ENCODE measurements around the gene SEMA5A. TPM values are rescaled to one million over a fixed set of nuclear protein-coding genes. Genes with fewer than 3 reads are reported as not detected.

The SEMA5A gene
- total RNA-seq, 1 experiment from 2014 or later: 34.3 TPM

- BruUV-seq (replicated peaks): no TSS peak
- no peak for TF ChIP-seq CTCF (IDR thresholded peaks at IDR 0.05; ENCODE audit: insufficient read depth in 1 of 2, low read depth in 1 of 2, low read length in 1 of 2, severe bottlenecking in 1 of 2, unreplicated experiment in 1 of 2)
- ChIA-PET POLR2A (no interaction called here), CTCF (no interaction called here)
- H3K27me3 Mint-ChIP-seq (ENCODE audit: insufficient read depth, unreplicated experiment): no peaks in the 10 kb centered on the region
- intact Hi-C loops (cut with micrococcal nuclease; ENCODE audit: unreplicated experiment): loop anchor here (2.0 kb wide), 1 partner anchor 425 kb away; no protein-coding TSS in a partner anchor
- peaks cover 4% of the 10 kb centered on the region for H3K36me3 Mint-ChIP-seq (ENCODE audit: insufficient read depth, unreplicated experiment)
- H3K27me3 ChIP-seq (replicated peaks; ENCODE audit: control insufficient read depth, insufficient read depth, low read length): no peaks in the 10 kb centered on the region
- no peak overlapping the region for H3K4me3 Mint-ChIP-seq (ENCODE audit: unreplicated experiment)
- H3K9me3 ChIP-seq: no peaks in the 10 kb centered on the region
- DNase-seq: no peak
- no peaks in the 10 kb centered on the region for H3K4me1 ChIP-seq
- no peak overlapping the region for H3K27ac Mint-ChIP-seq (ENCODE audit: unreplicated experiment)
- no peaks in the 10 kb centered on the region for H3K9me3 Mint-ChIP-seq (ENCODE audit: unreplicated experiment)
- no peak overlapping the region for H3K4me3 ChIP-seq (ENCODE audit: low read depth, low read length)
- no peaks in the 10 kb centered on the region for H3K36me3 ChIP-seq (ENCODE audit: control insufficient read depth, insufficient read depth, low read length)
- H3K4me1 Mint-ChIP-seq (ENCODE audit: low read depth, unreplicated experiment): no peaks in the 10 kb centered on the region
Observed at GRCh38 chr5:9507974-9508373, 37.9 kb downstream of the SEMA5A start.

GRCh38 chr5:9505225-9505624, 40.6 kb downstream of the SEMA5A start:
- no peak overlapping the region for H3K4me3 Mint-ChIP-seq (ENCODE audit: unreplicated experiment)
- intact Hi-C loops (cut with micrococcal nuclease; ENCODE audit: unreplicated experiment): no loop called here
- Histone ChIP-seq H3K36me3 (ENCODE audit: control insufficient read depth, insufficient read depth, low read length) (no peaks in the 10 kb centered on the region), H3K27me3 (replicated peaks; ENCODE audit: control insufficient read depth, insufficient read depth, low read length) (no peaks in the 10 kb centered on the region), H3K9me3 (no peaks in the 10 kb centered on the region), H3K4me1 (no peaks in the 10 kb centered on the region), H3K4me3 (ENCODE audit: low read depth, low read length) (no peak overlapping the region)
- POLR2A ChIA-PET: no interaction called here
- DNase-seq: no peak
- no peaks in the 10 kb centered on the region for H3K4me1 Mint-ChIP-seq (ENCODE audit: low read depth, unreplicated experiment)
- no TSS peak for BruUV-seq (replicated peaks)
- CTCF ChIA-PET: no interaction called here
- no peaks in the 10 kb centered on the region for H3K27me3 Mint-ChIP-seq (ENCODE audit: insufficient read depth, unreplicated experiment)
- TF ChIP-seq CTCF (IDR thresholded peaks at IDR 0.05; ENCODE audit: insufficient read depth in 1 of 2, low read depth in 1 of 2, low read length in 1 of 2, severe bottlenecking in 1 of 2, unreplicated experiment in 1 of 2): no peak
- H3K27ac Mint-ChIP-seq (ENCODE audit: unreplicated experiment): no peak overlapping the region
- H3K36me3 Mint-ChIP-seq (ENCODE audit: insufficient read depth, unreplicated experiment): peaks cover 4% of the 10 kb centered on the region
- no peaks in the 10 kb centered on the region for H3K9me3 Mint-ChIP-seq (ENCODE audit: unreplicated experiment)

GRCh38 chr5:9502864-9503263, 43.0 kb downstream of the SEMA5A start:
- POLR2A ChIA-PET: no interaction called here
- CTCF ChIA-PET: no interaction called here
- Mint-ChIP-seq H3K36me3 (ENCODE audit: insufficient read depth, unreplicated experiment) (peaks cover 4% of the 10 kb centered on the region), H3K27me3 (ENCODE audit: insufficient read depth, unreplicated experiment) (no peaks in the 10 kb centered on the region), H3K27ac (ENCODE audit: unreplicated experiment) (no peak overlapping the region), H3K4me3 (ENCODE audit: unreplicated experiment) (no peak overlapping the region), H3K4me1 (ENCODE audit: low read depth, unreplicated experiment) (no peaks in the 10 kb centered on the region), H3K9me3 (ENCODE audit: unreplicated experiment) (no peaks in the 10 kb centered on the region)
- no peak for DNase-seq
- Histone ChIP-seq H3K27me3 (replicated peaks; ENCODE audit: control insufficient read depth, insufficient read depth, low read length) (no peaks in the 10 kb centered on the region), H3K4me1 (no peaks in the 10 kb centered on the region), H3K36me3 (ENCODE audit: control insufficient read depth, insufficient read depth, low read length) (no peaks in the 10 kb centered on the region), H3K4me3 (ENCODE audit: low read depth, low read length) (no peak overlapping the region), H3K9me3 (no peaks in the 10 kb centered on the region)
- intact Hi-C loops (cut with micrococcal nuclease; ENCODE audit: unreplicated experiment): no loop called here
- no TSS peak for BruUV-seq (replicated peaks)
- TF ChIP-seq CTCF (IDR thresholded peaks at IDR 0.05; ENCODE audit: insufficient read depth in 1 of 2, low read depth in 1 of 2, low read length in 1 of 2, severe bottlenecking in 1 of 2, unreplicated experiment in 1 of 2): no peak
